Caco-2 (cell line): ENCODE measurements around the gene RAB15. TPM values are rescaled to one million over a fixed set of nuclear protein-coding genes. Genes with fewer than 3 reads are reported as not detected.

Experiments used
- BruUV-seq: library from RNA; stranded (reverse); fragments of 400-500 nt; replicated peaks from 2 replicates; lab custom pipeline; 2021; lab: Mats Ljungman, UMichigan
- CTCF ChIA-PET: fragments of 300-600 bp; sonication (Branson Sonifier 250); formaldehyde crosslinking; loops from one replicate; lab custom pipeline; 2022; ENCODE audit warnings: antibody characterized with exemption; lab: Charles Lee
- POLR2A ChIA-PET: fragments of 300-600 bp; sonication (Branson Sonifier 250); formaldehyde crosslinking; loops from one replicate; lab custom pipeline; 2022; ENCODE audit warnings: antibody characterized with exemption; lab: Charles Lee
- DNase-seq, 2 experiments: peaks; one replicate each; pipeline versions ENCODE4 v3.0.0 to v3.0.0-alpha.2; 2020 to 2022
- H3K27me3 ChIP-seq: replicated peaks from 2 replicates; pipeline ENCODE4 v1.6.0; 2011; ENCODE audit warnings: low read length; ENCODE audit not compliant: control insufficient read depth, insufficient read depth
- H3K36me3 ChIP-seq: 2 replicates; pipeline ENCODE4 v1.5.1; 2011; ENCODE audit warnings: low read length; ENCODE audit not compliant: control insufficient read depth, insufficient read depth
- H3K4me1 ChIP-seq: fragments of 250-450 bp; sonication (Bioruptor Pico); 2 replicates; pipeline ENCODE4 v1.5.1; 2020; ENCODE audit warnings: mild to moderate bottlenecking
- H3K4me3 ChIP-seq: 2 replicates; pipeline ENCODE4 v1.5.1; 2011; ENCODE audit warnings: low read depth, mild to moderate bottlenecking, control low read depth, low read length
- H3K9me3 ChIP-seq: fragments of 250-450 bp; sonication (Bioruptor Pico); 2 replicates; pipeline ENCODE4 v1.5.1; 2020; ENCODE audit warnings: mild to moderate bottlenecking, moderate library complexity
- H3K27ac Mint-ChIP-seq: one replicate; pipeline ENCODE4 v1.8.0; 2022; ENCODE audit warnings: mixed read lengths; ENCODE audit not compliant: unreplicated experiment
- H3K27me3 Mint-ChIP-seq: one replicate; pipeline ENCODE4 v1.8.0; 2022; ENCODE audit warnings: mixed read lengths; ENCODE audit not compliant: insufficient read depth, unreplicated experiment
- H3K36me3 Mint-ChIP-seq: one replicate; pipeline ENCODE4 v1.8.0; 2022; ENCODE audit warnings: mild to moderate bottlenecking, mixed read lengths; ENCODE audit not compliant: insufficient read depth, unreplicated experiment
- H3K4me1 Mint-ChIP-seq: one replicate; pipeline ENCODE4 v1.8.0; 2022; ENCODE audit warnings: low read depth, mixed read lengths; ENCODE audit not compliant: unreplicated experiment
- H3K4me3 Mint-ChIP-seq: one replicate; pipeline ENCODE4 v1.8.0; 2022; ENCODE audit warnings: mild to moderate bottlenecking, moderate library complexity, mixed read lengths; ENCODE audit not compliant: unreplicated experiment
- H3K9me3 Mint-ChIP-seq: one replicate; pipeline ENCODE4 v1.8.0; 2022; ENCODE audit warnings: mixed read lengths; ENCODE audit not compliant: unreplicated experiment
- intact Hi-C: fragments of 100-400 bp; cut with micrococcal nuclease; formaldehyde crosslinking; loops from one replicate; pipeline ENCODE4 v1.10.0; 2022; ENCODE audit not compliant: unreplicated experiment
- total RNA-seq: library from RNA; stranded (reverse); gene quantifications from 2 replicates; pipeline ENCODE4 v1.2.3, GENCODE V29; 2022
- TF ChIP-seq, protein P1 (sequence below), 2 experiments: fragments of 200-600 bp in 1 of 2; IDR thresholded peaks; 1 replicate in 1 of 2; 2 replicates in 1 of 2; pipeline versions ENCODE4 v1.5.1 to v1.8.0; 2011 to 2022; ENCODE audit warnings: antibody characterized with exemption in 1 of 2, control low read depth in 1 of 2, inconsistent platforms in 1 of 2, low read depth in 1 of 2, low read length in 1 of 2, mild to moderate bottlenecking in 1 of 2, moderate library complexity in 1 of 2; ENCODE audit not compliant: insufficient read depth in 1 of 2, severe bottlenecking in 1 of 2, unreplicated experiment in 1 of 2

Gene RAB15
- total RNA-seq, 1 experiment from 2014 or later, result 92.5 TPM

DNA sequence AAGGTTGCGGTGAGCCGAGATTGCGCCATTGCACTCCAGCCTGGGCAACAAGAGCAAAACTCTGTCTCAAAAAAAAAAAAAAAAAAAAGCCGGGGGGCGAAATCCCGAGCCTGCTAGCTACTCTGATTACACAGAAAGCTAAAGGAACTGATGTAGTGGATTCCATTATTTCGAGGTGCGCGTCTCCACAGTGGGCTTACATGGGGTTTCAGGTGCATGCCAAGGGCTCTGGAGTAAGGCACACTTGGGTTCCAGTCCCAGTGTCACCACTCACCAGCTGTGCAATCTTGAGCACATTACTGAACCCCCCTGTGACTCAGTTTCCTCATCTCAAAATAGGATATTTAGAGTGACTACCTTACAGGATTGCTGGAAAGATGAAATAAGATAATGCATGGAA lies 1.7 kb upstream of the RAB15 start:
- POLR2A ChIA-PET, result no interaction called here
- no peaks in the 10 kb centered on the region for H3K9me3 ChIP-seq
- H3K4me1 Mint-ChIP-seq, result peaks cover 16% of the 10 kb centered on the region
- H3K27ac Mint-ChIP-seq, result no peak overlapping the region
- H3K27me3 Mint-ChIP-seq, result no peaks in the 10 kb centered on the region
- H3K4me3 ChIP-seq, result no peak overlapping the region
- peaks cover 41% of the 10 kb centered on the region for H3K4me1 ChIP-seq
- intact Hi-C loops, result no loop called here
- no peaks in the 10 kb centered on the region for H3K36me3 ChIP-seq
- H3K27me3 ChIP-seq, result no peaks in the 10 kb centered on the region
- no peak overlapping the region for H3K4me3 Mint-ChIP-seq
- CTCF ChIA-PET, result interaction anchor here (0.7 to 1.8 kb wide), 2 partner anchors 13 to 94 kb away, joined by 3 to 8 read pairs; partner anchors contain the start of gene FNTB
- no TSS peak for BruUV-seq
- no peaks in the 10 kb centered on the region for H3K9me3 Mint-ChIP-seq
- H3K36me3 Mint-ChIP-seq, result no peaks in the 10 kb centered on the region
- DNase-seq, result no peak
- TF ChIP-seq, protein P1, sequence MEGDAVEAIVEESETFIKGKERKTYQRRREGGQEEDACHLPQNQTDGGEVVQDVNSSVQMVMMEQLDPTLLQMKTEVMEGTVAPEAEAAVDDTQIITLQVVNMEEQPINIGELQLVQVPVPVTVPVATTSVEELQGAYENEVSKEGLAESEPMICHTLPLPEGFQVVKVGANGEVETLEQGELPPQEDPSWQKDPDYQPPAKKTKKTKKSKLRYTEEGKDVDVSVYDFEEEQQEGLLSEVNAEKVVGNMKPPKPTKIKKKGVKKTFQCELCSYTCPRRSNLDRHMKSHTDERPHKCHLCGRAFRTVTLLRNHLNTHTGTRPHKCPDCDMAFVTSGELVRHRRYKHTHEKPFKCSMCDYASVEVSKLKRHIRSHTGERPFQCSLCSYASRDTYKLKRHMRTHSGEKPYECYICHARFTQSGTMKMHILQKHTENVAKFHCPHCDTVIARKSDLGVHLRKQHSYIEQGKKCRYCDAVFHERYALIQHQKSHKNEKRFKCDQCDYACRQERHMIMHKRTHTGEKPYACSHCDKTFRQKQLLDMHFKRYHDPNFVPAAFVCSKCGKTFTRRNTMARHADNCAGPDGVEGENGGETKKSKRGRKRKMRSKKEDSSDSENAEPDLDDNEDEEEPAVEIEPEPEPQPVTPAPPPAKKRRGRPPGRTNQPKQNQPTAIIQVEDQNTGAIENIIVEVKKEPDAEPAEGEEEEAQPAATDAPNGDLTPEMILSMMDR (IDR thresholded peaks at IDR 0.05; ENCODE audit: insufficient read depth in 1 of 2, low read depth in 1 of 2, low read length in 1 of 2, severe bottlenecking in 1 of 2, unreplicated experiment in 1 of 2), result no peak

DNA sequence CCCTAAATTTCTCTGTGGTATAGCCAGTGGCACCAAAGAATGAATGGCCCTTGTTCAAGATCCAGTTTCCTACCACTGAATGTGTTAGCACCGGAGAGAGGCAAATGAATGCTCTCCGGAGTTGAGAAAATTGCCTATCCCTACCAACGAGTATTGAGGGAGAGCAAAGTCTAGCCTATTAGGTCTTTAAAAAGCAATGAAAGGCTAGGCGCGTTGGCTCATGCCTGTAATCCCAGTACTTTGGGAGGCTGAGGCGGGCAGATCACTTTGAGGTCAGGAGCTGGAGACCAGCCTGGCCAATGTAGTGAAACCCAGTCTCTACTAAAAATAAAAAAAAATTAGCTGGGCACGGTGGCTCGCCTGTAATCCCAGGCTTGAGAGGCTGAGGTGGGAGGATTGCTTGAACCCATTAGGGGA lies 898 bp upstream of the RAB15 start:
- H3K4me1 ChIP-seq, result peaks cover 41% of the 10 kb centered on the region
- BruUV-seq, result no TSS peak
- no peak for DNase-seq
- H3K9me3 Mint-ChIP-seq, result no peaks in the 10 kb centered on the region
- H3K27me3 Mint-ChIP-seq, result no peaks in the 10 kb centered on the region
- no peaks in the 10 kb centered on the region for H3K9me3 ChIP-seq
- H3K27ac Mint-ChIP-seq, result peak overlapping the region; percentile 81
- peaks cover 6% of the 10 kb centered on the region for H3K36me3 Mint-ChIP-seq
- no peaks in the 10 kb centered on the region for H3K36me3 ChIP-seq
- ChIA-PET POLR2A (no interaction called here), CTCF (no interaction called here)
- H3K4me3 ChIP-seq, result no peak overlapping the region
- H3K4me3 Mint-ChIP-seq, result peak overlapping the region; percentile 80
- H3K4me1 Mint-ChIP-seq, result peaks cover 12% of the 10 kb centered on the region
- TF ChIP-seq, protein P1 (IDR thresholded peaks at IDR 0.05; ENCODE audit: insufficient read depth in 1 of 2, low read depth in 1 of 2, low read length in 1 of 2, severe bottlenecking in 1 of 2, unreplicated experiment in 1 of 2), result no peak
- intact Hi-C loops, result no loop called here
- H3K27me3 ChIP-seq, result no peaks in the 10 kb centered on the region

DNA sequence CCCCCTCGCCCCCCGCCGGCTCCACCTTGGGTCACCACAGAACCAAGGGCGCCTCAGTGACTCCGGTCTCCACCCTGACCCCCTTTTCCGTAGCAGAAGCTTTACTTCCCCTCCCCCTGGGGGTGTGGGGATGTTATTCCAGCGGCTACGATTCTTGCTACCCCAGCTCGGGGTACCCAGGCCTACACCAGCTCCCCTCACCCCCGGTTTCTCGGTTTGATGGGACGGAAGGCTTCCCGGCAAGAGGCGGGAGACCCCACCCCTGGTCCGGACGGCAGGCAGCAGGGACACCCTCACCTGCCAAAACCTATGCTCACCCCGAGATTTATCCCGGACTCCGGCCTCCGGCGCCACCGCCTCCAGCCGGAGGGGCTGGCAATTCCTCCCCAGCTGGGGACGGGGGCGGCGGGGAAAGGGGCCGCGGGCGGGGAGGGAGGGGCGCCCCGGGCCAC lies 619 bp downstream of the RAB15 start:
- Mint-ChIP-seq H3K27ac (peak overlapping the region; percentile 35), H3K27me3 (no peaks in the 10 kb centered on the region), H3K36me3 (peaks cover 15% of the 10 kb centered on the region), H3K4me1 (peaks cover 16% of the 10 kb centered on the region), H3K9me3 (no peaks in the 10 kb centered on the region), H3K4me3 (peak overlapping the region; percentile 73)
- intact Hi-C loops, result no loop called here
- Histone ChIP-seq H3K4me1 (peaks cover 31% of the 10 kb centered on the region), H3K4me3 (peak overlapping the region; percentile 65), H3K36me3 (no peaks in the 10 kb centered on the region; the same call in 1 of the 2 replicates), H3K27me3 (no peaks in the 10 kb centered on the region), H3K9me3 (no peaks in the 10 kb centered on the region)
- BruUV-seq, result no TSS peak
- no peak for DNase-seq
- ChIA-PET POLR2A (interaction anchor here (0.7 kb wide), 1 partner anchor 43 kb away, joined by 3 read pairs; no protein-coding TSS in a partner anchor), CTCF (interaction anchor here (0.6 kb wide), 3 partner anchors 27 to 43 kb away, joined by 3 to 4 read pairs (median 3); no protein-coding TSS in a partner anchor)
- TF ChIP-seq, protein P1 (IDR thresholded peaks at IDR 0.05; ENCODE audit: insufficient read depth in 1 of 2, low read depth in 1 of 2, low read length in 1 of 2, severe bottlenecking in 1 of 2, unreplicated experiment in 1 of 2), result no peak
